SK-N-SH (cell line): ENCODE results near the gene RGL4.

Experiments
- EP300 ChIP-seq, 2 experiments: IDR thresholded peaks; 2 replicates each; pipeline versions ENCODE4 v1.4.0 to v1.6.1; 2012; ENCODE audit warnings: borderline replicate concordance in 1 of 2, low read depth in 1 of 2, low read length in 1 of 2
- FOXJ3 ChIP-seq: sonication (generic); formaldehyde crosslinking; IDR thresholded peaks from 2 replicates; pipeline ENCODE4 v1.5.1; 2020; ENCODE audit warnings: mild to moderate bottlenecking, missing genetic modification reagents
- GABPA ChIP-seq: IDR thresholded peaks from 2 replicates; pipeline ENCODE4 v1.4.0; 2012; ENCODE audit warnings: low read depth, mild to moderate bottlenecking
- JUND ChIP-seq: IDR thresholded peaks from 2 replicates; pipeline ENCODE4 v1.4.0; 2012
- MXI1 ChIP-seq: IDR thresholded peaks from 2 replicates; pipeline ENCODE4 v1.6.1; 2012; ENCODE audit warnings: mild to moderate bottlenecking, low read depth, low read length, improper control_type of control experiment
- REST ChIP-seq: IDR thresholded peaks from 2 replicates; pipeline ENCODE4 v1.6.1; 2012; ENCODE audit warnings: mild to moderate bottlenecking, low read depth, low read length, moderate library complexity
- TAF1 ChIP-seq: IDR thresholded peaks from 2 replicates; pipeline ENCODE4 v1.6.1; 2012; ENCODE audit warnings: low read depth, mild to moderate bottlenecking, low read length, moderate library complexity, borderline replicate concordance
- TEAD4 ChIP-seq: IDR thresholded peaks from 2 replicates; pipeline ENCODE4 v1.4.0; 2012; ENCODE audit warnings: mild to moderate bottlenecking, borderline replicate concordance; ENCODE audit not compliant: insufficient read depth
- ZBTB33 ChIP-seq: IDR thresholded peaks from 2 replicates; pipeline ENCODE4 v1.4.0; 2012; ENCODE audit warnings: low read depth, borderline replicate concordance
- TF ChIP-seq, protein P1 (sequence below): fragments of 200-600 bp; sonication (generic); IDR thresholded peaks from 2 replicates; pipeline ENCODE4 v1.6.1; 2017; ENCODE audit warnings: antibody characterized with exemption, mild to moderate bottlenecking, moderate library complexity

DNA sequence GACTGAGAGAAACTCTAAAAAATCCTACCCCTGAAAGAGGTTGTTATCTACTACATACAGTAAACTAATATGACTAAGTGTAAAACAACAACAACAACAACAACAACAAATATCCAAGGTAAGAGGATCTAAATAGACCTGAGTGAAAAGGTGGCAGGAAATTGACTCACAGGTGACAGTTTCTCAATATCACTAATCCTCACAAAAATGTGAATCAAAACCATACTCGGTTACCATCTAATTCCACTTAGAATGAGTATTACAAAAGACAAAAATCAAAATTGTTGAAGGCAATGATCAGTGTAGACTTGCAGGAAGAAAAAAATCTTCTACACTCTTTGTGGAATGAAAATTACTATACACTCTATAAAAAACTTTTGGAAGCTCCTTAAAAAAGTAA, 17.5 kb downstream of the RGL4 start:
- TF ChIP-seq EP300 (IDR thresholded peaks at IDR 0.05; ENCODE audit: borderline replicate concordance in 1 of 2, low read depth in 1 of 2, low read length in 1 of 2) (no peak), FOXJ3 (CRISPR knock-in tag) (no peak), ZBTB33 (no peak), TEAD4 (no peak), TAF1 (no peak), REST (no peak), GABPA (no peak), MXI1 (no peak), JUND (no peak)
- TF ChIP-seq, protein P1, sequence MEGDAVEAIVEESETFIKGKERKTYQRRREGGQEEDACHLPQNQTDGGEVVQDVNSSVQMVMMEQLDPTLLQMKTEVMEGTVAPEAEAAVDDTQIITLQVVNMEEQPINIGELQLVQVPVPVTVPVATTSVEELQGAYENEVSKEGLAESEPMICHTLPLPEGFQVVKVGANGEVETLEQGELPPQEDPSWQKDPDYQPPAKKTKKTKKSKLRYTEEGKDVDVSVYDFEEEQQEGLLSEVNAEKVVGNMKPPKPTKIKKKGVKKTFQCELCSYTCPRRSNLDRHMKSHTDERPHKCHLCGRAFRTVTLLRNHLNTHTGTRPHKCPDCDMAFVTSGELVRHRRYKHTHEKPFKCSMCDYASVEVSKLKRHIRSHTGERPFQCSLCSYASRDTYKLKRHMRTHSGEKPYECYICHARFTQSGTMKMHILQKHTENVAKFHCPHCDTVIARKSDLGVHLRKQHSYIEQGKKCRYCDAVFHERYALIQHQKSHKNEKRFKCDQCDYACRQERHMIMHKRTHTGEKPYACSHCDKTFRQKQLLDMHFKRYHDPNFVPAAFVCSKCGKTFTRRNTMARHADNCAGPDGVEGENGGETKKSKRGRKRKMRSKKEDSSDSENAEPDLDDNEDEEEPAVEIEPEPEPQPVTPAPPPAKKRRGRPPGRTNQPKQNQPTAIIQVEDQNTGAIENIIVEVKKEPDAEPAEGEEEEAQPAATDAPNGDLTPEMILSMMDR = no peak
